GM18505 (cell line): ENCODE measurements around the gene TTYH2.

ENCODE experiments used
- ATAC-seq: cut with Tn5 transposase; IDR thresholded peaks from one replicate; pipeline ENCODE4 v1.9.1; 2021; ENCODE audit not compliant: unreplicated experiment
- POLR2A ChIP-seq: IDR thresholded peaks from 4 replicates; pipeline ENCODE4 v1.6.1; 2011; ENCODE audit warnings: borderline replicate concordance; ENCODE audit not compliant: insufficient read depth, insufficient read length; ENCODE audit errors: extremely low read depth

TTYH2 gene, protein sequence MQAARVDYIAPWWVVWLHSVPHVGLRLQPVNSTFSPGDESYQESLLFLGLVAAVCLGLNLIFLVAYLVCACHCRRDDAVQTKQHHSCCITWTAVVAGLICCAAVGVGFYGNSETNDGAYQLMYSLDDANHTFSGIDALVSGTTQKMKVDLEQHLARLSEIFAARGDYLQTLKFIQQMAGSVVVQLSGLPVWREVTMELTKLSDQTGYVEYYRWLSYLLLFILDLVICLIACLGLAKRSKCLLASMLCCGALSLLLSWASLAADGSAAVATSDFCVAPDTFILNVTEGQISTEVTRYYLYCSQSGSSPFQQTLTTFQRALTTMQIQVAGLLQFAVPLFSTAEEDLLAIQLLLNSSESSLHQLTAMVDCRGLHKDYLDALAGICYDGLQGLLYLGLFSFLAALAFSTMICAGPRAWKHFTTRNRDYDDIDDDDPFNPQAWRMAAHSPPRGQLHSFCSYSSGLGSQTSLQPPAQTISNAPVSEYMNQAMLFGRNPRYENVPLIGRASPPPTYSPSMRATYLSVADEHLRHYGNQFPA

GRCh38 chr17:74212913-74213791, at the start of gene TTYH2:
TTYH2 (plus strand) TSS chr17:74213571; CDS start chr17:74213588, 17 bp downstream.
- TF ChIP-seq POLR2A: peak; percentile 38
- peak; percentile 56 for ATAC-seq

DNA sequence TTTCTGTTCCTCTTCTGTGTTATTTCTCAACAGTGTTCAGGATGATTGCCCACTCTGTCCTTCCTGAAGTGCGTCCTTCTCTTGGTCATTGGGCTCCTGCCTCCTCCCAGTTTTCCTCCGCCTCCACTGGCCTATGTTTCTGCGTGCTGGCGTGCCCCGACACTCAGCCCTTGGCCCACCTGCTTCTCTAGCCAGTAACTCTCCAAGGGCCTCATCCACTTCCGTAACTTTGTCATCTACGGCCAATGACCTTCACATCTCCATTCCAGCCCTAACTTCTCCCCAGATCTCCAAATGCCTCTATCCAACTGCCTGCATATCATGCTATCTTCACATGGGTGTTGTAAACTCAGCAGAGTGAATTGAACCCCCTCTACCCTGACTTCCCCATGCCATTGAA, 49.5 kb upstream of the TTYH2 start:
- no peak for TF ChIP-seq POLR2A
- no peak for ATAC-seq

DNA sequence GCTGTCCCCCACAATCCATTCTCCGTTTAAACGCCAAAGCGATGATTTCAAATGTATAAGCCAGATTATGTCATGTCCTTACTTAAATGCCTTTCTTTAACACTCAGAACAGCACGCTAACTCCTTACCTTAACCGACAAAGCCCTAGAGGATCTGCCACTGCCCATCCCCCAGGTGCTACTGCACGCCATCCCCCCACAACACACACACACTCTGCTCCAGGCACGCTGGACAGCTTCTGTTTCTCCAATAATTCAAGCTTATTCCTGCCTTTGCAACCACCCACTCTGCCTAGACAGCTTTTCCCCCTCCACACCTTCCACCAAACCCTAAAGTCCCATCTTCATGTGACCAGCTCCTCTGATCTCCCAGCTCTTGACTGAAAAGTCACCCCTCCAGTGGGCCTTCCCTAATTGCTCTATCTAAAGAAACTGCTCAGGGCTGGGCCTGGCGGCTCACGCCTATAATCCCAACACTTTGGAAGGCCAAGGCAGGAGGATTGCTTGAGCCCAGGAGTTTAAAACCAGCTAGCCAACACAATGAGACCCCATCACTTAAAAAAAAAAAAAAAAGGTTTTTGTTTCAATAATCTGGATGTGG, 48.8 kb upstream of the TTYH2 start:
- no peak for TF ChIP-seq POLR2A
- no peak for ATAC-seq

DNA sequence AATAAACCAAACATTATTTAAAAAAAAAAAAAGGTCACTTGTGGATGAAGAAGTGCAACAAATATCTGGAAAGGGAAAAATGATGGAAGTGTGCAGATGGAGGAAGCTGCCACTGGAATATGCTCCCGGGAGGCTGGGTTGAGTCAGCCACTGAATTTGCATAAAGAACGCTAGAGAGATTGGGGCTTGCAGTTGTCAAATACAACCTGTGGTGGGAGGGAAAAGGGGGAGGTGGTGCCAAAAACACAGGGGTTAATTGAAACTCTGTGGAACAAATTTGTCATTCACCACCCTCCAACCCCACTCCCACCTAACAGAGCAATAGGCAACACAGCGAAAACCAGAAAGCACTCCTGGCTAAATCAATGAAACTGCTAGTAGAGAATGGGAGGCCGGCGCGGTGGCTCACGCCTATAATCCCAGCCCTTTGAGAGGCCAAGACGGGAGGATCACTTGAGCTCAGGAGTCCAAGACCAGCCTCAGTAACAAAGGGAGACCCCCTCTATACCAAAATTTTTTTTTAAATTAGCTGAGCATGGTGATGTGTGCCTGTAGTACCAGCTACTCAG, 47.5 kb upstream of the TTYH2 start:
- no peak for TF ChIP-seq POLR2A
- no peak for ATAC-seq

DNA sequence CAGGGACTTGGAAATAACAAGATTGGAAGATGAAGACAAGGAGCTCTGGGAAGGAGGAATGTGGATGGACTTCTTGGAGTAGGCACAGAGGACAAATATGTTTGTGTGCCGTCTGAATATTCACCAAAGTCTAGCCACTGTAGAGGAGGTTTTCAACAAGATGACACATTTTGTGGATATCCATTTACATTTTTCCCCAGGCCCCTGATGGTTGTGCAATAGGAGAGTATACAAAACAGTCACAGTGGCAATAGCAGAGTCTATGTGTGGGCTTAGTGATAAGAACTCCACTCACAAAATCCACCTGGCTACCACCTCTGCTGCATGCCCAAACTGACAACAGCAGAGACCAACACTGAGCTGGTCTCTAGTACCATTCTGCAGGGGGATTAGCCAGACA, 42.4 kb upstream of the TTYH2 start:
- ATAC-seq: no peak
- no peak for TF ChIP-seq POLR2A

DNA sequence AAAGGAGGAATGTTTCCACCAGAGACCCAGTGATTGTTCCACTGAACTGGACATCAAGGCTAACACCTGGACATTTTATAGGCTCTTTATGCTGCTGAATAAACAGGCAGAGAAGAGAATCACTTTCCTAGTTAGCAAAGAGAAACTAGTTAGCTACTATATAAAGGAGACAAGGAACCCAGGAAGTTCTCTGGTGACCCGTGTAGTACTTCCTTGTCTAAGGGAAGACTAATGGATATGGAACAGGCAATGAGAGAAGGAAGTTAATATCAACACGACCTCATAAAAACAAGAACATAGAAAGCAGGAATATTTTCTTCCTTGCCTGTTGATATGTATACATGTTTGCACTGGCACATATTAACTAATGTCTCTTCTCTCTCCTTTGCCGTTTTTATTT, 40.7 kb upstream of the TTYH2 start:
- ATAC-seq: no peak
- no peak for TF ChIP-seq POLR2A

DNA sequence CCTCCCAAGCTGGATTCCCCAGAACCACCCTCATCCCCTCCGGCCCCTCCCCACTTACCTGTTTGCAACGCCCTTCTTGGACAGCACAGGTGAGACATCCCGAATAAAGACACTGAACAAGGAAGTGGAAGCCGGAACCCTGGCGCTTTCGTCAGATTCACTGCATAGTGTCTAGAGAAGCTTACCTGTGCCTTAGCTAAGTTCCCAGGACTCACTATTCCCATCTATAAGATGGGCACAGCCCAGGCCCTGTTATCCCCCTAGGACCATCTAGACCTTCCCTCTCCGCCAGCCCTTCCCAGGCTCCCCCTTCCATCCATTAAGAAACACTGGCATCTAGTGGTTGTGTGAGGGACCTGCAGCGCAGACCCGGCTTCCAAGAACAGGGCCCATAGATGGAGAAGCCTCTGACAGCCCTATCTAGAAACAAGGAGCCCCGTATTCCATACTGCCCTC, 36.8 kb upstream of the TTYH2 start:
- TF ChIP-seq POLR2A: no peak
- ATAC-seq: no peak

- no peak for ATAC-seq
- TF ChIP-seq POLR2A: no peak
Measured at GRCh38 chr17:74177018-74177450, 36.3 kb upstream of the TTYH2 start.

GRCh38 chr17:74179576-74179975, 33.8 kb upstream of the TTYH2 start:
- no peak for ATAC-seq
- TF ChIP-seq POLR2A: no peak

DNA sequence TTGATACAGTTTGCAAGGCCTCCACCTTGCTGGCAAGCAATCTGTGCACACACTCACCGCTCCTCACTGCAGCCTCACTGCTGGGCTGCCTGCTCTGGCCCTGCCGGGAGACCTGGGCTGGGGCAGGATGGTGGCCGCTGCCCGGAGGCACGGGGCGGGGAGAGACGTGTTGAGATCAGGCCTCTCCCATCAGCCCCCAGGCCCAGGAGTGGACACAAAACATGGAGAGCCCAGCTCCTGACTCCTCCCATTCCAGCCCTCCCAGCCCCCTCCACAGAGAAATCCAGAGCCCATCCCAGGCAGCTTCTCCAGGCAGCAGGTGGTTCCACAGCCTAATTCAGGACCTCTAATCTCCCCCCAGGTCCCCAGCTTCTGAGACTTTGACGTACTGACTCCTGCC, 33.0 kb upstream of the TTYH2 start:
- ATAC-seq: no peak
- TF ChIP-seq POLR2A: no peak

GRCh38 chr17:74181341-74181740, 32.0 kb upstream of the TTYH2 start:
- ATAC-seq: no peak
- TF ChIP-seq POLR2A: no peak

DNA sequence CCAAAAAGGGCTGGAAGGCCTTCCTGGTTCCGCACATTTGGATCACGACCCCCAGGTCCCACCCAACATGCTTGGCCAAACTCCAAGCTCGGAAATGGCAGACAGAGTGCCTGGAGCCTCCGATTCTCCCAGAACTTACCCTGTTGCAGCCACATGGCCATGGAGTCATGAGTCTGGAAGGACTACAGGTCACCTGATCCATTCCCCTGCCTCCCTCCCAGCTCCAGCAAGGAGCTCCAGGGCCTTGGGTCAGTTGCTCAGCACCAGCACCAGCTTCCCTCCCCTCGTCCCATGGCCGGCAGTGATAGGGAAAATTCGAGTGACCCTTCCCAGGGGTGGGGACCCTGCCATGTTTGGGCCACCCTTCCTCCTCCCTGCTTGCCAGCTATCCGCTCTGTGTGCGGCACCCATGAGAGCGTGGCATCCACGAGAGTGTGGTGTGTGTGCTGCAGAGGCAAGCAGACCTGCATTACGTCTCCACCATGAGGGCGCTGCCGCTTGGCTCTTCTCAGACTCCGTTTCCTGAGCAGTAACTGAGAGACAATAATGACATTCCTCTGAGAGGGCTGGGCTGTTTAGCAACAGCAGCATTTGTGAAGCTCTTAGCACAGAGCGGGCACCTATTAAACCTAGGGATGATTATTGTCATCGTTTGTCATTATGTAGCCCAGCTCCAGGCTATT, 31.2 kb upstream of the TTYH2 start:
- no peak for ATAC-seq
- TF ChIP-seq POLR2A: no peak

DNA sequence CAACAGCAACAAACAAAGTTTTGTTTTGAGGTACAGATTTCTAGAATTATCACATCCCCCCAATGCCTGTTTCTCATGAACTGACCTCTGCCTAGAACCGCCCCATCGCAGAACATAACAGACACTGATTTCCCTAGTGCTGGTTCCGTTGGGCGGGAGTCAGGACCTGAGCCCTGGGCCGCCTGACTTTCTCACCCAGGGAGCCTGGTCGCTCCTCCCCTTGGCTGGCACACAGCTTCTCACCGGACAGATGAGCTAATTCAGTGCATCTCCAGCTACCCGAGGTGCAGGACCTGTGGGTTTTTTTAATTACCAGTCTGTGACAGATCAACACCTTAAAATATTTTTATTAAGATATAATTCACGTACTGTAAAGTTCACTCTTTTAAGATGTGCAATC, 30.0 kb upstream of the TTYH2 start:
- no peak for TF ChIP-seq POLR2A
- no peak for ATAC-seq

- no peak for ATAC-seq
- no peak for TF ChIP-seq POLR2A
Measured at GRCh38 chr17:74185571-74186185, 27.7 kb upstream of the TTYH2 start.
